Hypothalamus (tissue), 51 donors: ENCODE data around the gene FOXJ2.
"Not testable (repeated sequence)": the region's sequence is repeated elsewhere in the genome, so short reads cannot be mapped to it uniquely, and the experiment has no call there.

Experiments
- DNase-seq, 51 donors: peaks; one replicate each; lab custom pipeline; 2025; lab: John Stamatoyannopoulos, UW

Gene FOXJ2

GRCh38 chr12:8027856-8028255, 4.7 kb upstream of the FOXJ2 start:
- DNase-seq, result no peak

GRCh38 chr12:8028267-8028666, 4.2 kb upstream of the FOXJ2 start:
- no peak for DNase-seq

GRCh38 chr12:8030189-8030588, 2.3 kb upstream of the FOXJ2 start:
- no peak for DNase-seq

GRCh38 chr12:8031017-8031416, 1.5 kb upstream of the FOXJ2 start:
- not testable (repeated sequence) for DNase-seq

GRCh38 chr12:8031872-8032241, 659 bp upstream of the FOXJ2 start:
- no peak for DNase-seq

GRCh38 chr12:8033153-8034044, 883 bp downstream of the FOXJ2 start:
- DNase-seq, result peak in 22 of 51 donors; percentile 15 to 79 (median 36)

- DNase-seq, result no peak
Measured at GRCh38 chr12:8034802-8035201, 2.3 kb downstream of the FOXJ2 start.

GRCh38 chr12:8035440-8036010, 3.0 kb downstream of the FOXJ2 start:
- DNase-seq, result no peak

- no peak for DNase-seq
Measured at GRCh38 chr12:8036346-8036745, 3.8 kb downstream of the FOXJ2 start.

GRCh38 chr12:8037046-8037663, 4.6 kb downstream of the FOXJ2 start:
- DNase-seq, result no peak

- DNase-seq, result no peak
Measured at GRCh38 chr12:8037947-8038346, 5.4 kb downstream of the FOXJ2 start.

- peak in 23 of 51 donors; percentile 14 to 74 (median 30) for DNase-seq
Measured at GRCh38 chr12:8038659-8039114, 6.2 kb downstream of the FOXJ2 start.

GRCh38 chr12:8040791-8041190, 8.3 kb downstream of the FOXJ2 start:
- no peak for DNase-seq

- peak in 39 of 51 donors; percentile 9 to 81 (median 50) for DNase-seq
Measured at GRCh38 chr12:8045952-8046944, 13.7 kb downstream of the FOXJ2 start.

GRCh38 chr12:8047842-8048241, 15.3 kb downstream of the FOXJ2 start:
- no peak for DNase-seq

- no peak for DNase-seq
Measured at GRCh38 chr12:8048906-8049305, 16.4 kb downstream of the FOXJ2 start.

GRCh38 chr12:8050600-8051250, 18.2 kb downstream of the FOXJ2 start:
- no peak for DNase-seq

- DNase-seq, result peak in 13 of 51 donors; percentile 8 to 32 (median 16)
Measured at GRCh38 chr12:8052679-8053078, 20.2 kb downstream of the FOXJ2 start.

- no peak for DNase-seq
Measured at GRCh38 chr12:8054816-8055215, 22.3 kb downstream of the FOXJ2 start.

- DNase-seq, result no peak
Measured at GRCh38 chr12:8057306-8057705, 24.8 kb downstream of the FOXJ2 start.
